HCT116 (cell line): ENCODE measurements around the gene FBXL7. TPM values are rescaled to one million over a fixed set of nuclear protein-coding genes. Genes with fewer than 3 reads are reported as not detected.

Experiments used
- ATAC-seq: fragments of 200-7000 bp; cut with Tn5 transposase; 2 replicates; pipeline ENCODE4 v1.9.1; 2020; ENCODE audit warnings: mild to moderate bottlenecking, moderate library complexity
- BruUV-seq: library from RNA; stranded (reverse); fragments of 400-500 nt; replicated peaks from 2 replicates; lab custom pipeline; 2021; lab: Mats Ljungman, UMichigan
- CTCF ChIA-PET: fragments of 300-600 bp; sonication (Branson Sonifier 250); formaldehyde crosslinking; loops from one replicate; lab custom pipeline; 2021; ENCODE audit warnings: antibody characterized with exemption; lab: Charles Lee
- POLR2A ChIA-PET: fragments of 300-600, 350-600 bp; sonication (Branson Sonifier 250); formaldehyde crosslinking; loops from one replicate; lab custom pipeline; 2021; ENCODE audit warnings: antibody characterized with exemption; lab: Charles Lee
- RAD21 ChIA-PET, 2 experiments: fragments of 300-600 bp; sonication (Branson Sonifier 250); formaldehyde crosslinking; loops; one replicate each; lab custom pipeline; 2023; ENCODE audit warnings: low total read pairs in 2 of 2; ENCODE audit not compliant: uncharacterized antibody in 2 of 2, unreplicated experiment in 2 of 2, low non-redundant PET in 1 of 2; lab: Charles Lee
- DNase-seq: peaks from one replicate; pipeline ENCODE4 v3.0.0-alpha.2; 2010; ENCODE audit warnings: low read depth, low spot score
- H2AFZ ChIP-seq: fragments of 200-600 bp; shearing (Covaris generic), sonication (generic); 2 replicates; pipeline ENCODE4 v1.6.1; 2017; ENCODE audit warnings: low read depth, mixed run types, mixed read lengths, antibody characterized with exemption, low read length; ENCODE audit not compliant: poor library complexity, severe bottlenecking
- H3K27ac ChIP-seq: 2 replicates; pipeline ENCODE4 v1.5.1; 2012; ENCODE audit warnings: low read depth, low read length
- H3K27me3 ChIP-seq: fragments of 200-600 bp; sonication (generic); 2 replicates; pipeline ENCODE4 v1.6.1; 2016; ENCODE audit warnings: mixed run types, low read length, mixed read lengths; ENCODE audit not compliant: insufficient read depth
- H3K36me3 ChIP-seq, 2 experiments: fragments of 200-500 bp in 1 of 2; fragments of 200-600 bp in 1 of 2; sonication (Bioruptor generic) in 1 of 2; sonication (generic) in 1 of 2; 2 replicates each; pipeline versions ENCODE4 v1.5.1 to v1.6.1; 2014 to 2016; ENCODE audit warnings: low read length in 2 of 2, inconsistent platforms in 1 of 2, mixed read lengths in 1 of 2, mixed run types in 1 of 2; ENCODE audit not compliant: insufficient read depth in 2 of 2, control insufficient read depth in 1 of 2
- H3K4me1 ChIP-seq, 2 experiments: fragments of 200-600 bp in 1 of 2; sonication (generic) in 1 of 2; 2 replicates each; pipeline versions ENCODE4 v1.5.1 to v1.6.1; 2012 to 2017; ENCODE audit warnings: low read length in 2 of 2, inconsistent platforms in 1 of 2, mild to moderate bottlenecking in 1 of 2, mixed read lengths in 1 of 2, mixed run types in 1 of 2, moderate library complexity in 1 of 2; ENCODE audit not compliant: insufficient read depth in 2 of 2, control insufficient read depth in 1 of 2
- H3K4me2 ChIP-seq: fragments of 200-600 bp; sonication (generic); 2 replicates; pipeline ENCODE4 v1.6.1; 2017; ENCODE audit warnings: mixed run types, low read length, mixed read lengths
- H3K4me3 ChIP-seq, 2 experiments: fragments of 200-600 bp in 1 of 2; sonication (generic) in 1 of 2; replicated peaks in 1 of 2; 2 replicates each; pipeline ENCODE4 v1.5.1; 2011 to 2016; ENCODE audit warnings: low read length in 2 of 2, control low read depth in 1 of 2, low read depth in 1 of 2, mild to moderate bottlenecking in 1 of 2, mixed read lengths in 1 of 2, mixed run types in 1 of 2
- H3K79me2 ChIP-seq: fragments of 200-600 bp; sonication (generic); 2 replicates; pipeline ENCODE4 v1.6.1; 2017; ENCODE audit warnings: mild to moderate bottlenecking, mixed run types, low read length, moderate library complexity, mixed read lengths; ENCODE audit not compliant: insufficient read depth
- H3K9ac ChIP-seq: fragments of 200-600 bp; sonication (generic); 2 replicates; pipeline ENCODE4 v1.6.1; 2016; ENCODE audit warnings: low read length, mixed read lengths
- H3K9me2 ChIP-seq: fragments of 200-600 bp; sonication (generic), shearing (Covaris generic); 2 replicates; pipeline ENCODE4 v1.6.1; 2017; ENCODE audit warnings: mixed run types, mild to moderate bottlenecking, moderate library complexity; ENCODE audit not compliant: insufficient read depth
- H3K9me3 ChIP-seq, 2 experiments: fragments of 200-500 bp in 1 of 2; fragments of 200-600 bp in 1 of 2; sonication (Bioruptor generic) in 1 of 2; sonication (generic) in 1 of 2; 2 replicates each; pipeline ENCODE4 v1.6.1; 2014 to 2017; ENCODE audit warnings: low read length in 2 of 2, mixed read lengths in 2 of 2, inconsistent platforms in 1 of 2, low read depth in 1 of 2, mild to moderate bottlenecking in 1 of 2, mixed run types in 1 of 2, moderate library complexity in 1 of 2; ENCODE audit not compliant: control insufficient read depth in 1 of 2, insufficient read depth in 1 of 2
- H4K20me1 ChIP-seq: fragments of 200-600 bp; sonication (generic), shearing (Covaris generic); 2 replicates; pipeline ENCODE4 v1.6.1; 2017; ENCODE audit warnings: mixed run types, mild to moderate bottlenecking, moderate library complexity; ENCODE audit not compliant: insufficient read depth
- CEBPB ChIP-seq: IDR thresholded peaks from 2 replicates; pipeline ENCODE4 v1.6.1; 2012; ENCODE audit warnings: low read depth
- CTCF ChIP-seq, 3 experiments: fragments of 200-600 bp in 1 of 3; sonication (generic) in 1 of 3; IDR thresholded peaks in 2 of 3; conservative IDR thresholded peaks in 1 of 3; 2 replicates each; pipeline ENCODE4 v1.5.1; 2012 to 2017; ENCODE audit warnings: low read depth in 2 of 3, low read length in 2 of 3, antibody characterized with exemption in 1 of 3, borderline replicate concordance in 1 of 3, control low read depth in 1 of 3, mild to moderate bottlenecking in 1 of 3, mixed read lengths in 1 of 3, mixed run types in 1 of 3, moderate library complexity in 1 of 3; ENCODE audit not compliant: insufficient read depth in 1 of 3
- EGR1 ChIP-seq: IDR thresholded peaks from 2 replicates; pipeline ENCODE4 v1.6.1; 2012; ENCODE audit warnings: low read depth
- EZH2 ChIP-seq: fragments of 200-600 bp; sonication (generic); IDR thresholded peaks from 2 replicates; pipeline ENCODE4 v1.6.1; 2017; ENCODE audit warnings: antibody characterized with exemption, mixed run types
- JUND ChIP-seq: IDR thresholded peaks from 2 replicates; pipeline ENCODE4 v1.6.1; 2012
- MAX ChIP-seq: IDR thresholded peaks from 2 replicates; pipeline ENCODE4 v1.6.1; 2012
- POLR2A ChIP-seq: IDR thresholded peaks from 2 replicates; pipeline ENCODE4 v1.7.0; 2011; ENCODE audit warnings: borderline replicate concordance; ENCODE audit not compliant: insufficient read depth, insufficient read length; ENCODE audit errors: extremely low read depth
- POLR2AphosphoS5 ChIP-seq: IDR thresholded peaks from 2 replicates; pipeline ENCODE4 v1.6.1; 2011; ENCODE audit warnings: mild to moderate bottlenecking, low read depth, low read length, moderate library complexity
- RAD21 ChIP-seq: IDR thresholded peaks from 2 replicates; pipeline ENCODE4 v1.6.1; 2012; ENCODE audit warnings: low read depth, mild to moderate bottlenecking
- REST ChIP-seq: IDR thresholded peaks from 2 replicates; pipeline ENCODE4 v1.6.1; 2012; ENCODE audit warnings: low read depth
- YY1 ChIP-seq: IDR thresholded peaks from 2 replicates; pipeline ENCODE4 v1.6.1; 2011; ENCODE audit warnings: low read length, low read depth, moderate library complexity, mild to moderate bottlenecking; ENCODE audit not compliant: insufficient replicate concordance; ENCODE audit errors: extremely low read depth
- ZBTB33 ChIP-seq: IDR thresholded peaks from 2 replicates; pipeline ENCODE4 v1.6.1; 2011; ENCODE audit warnings: mild to moderate bottlenecking, low read length, moderate library complexity; ENCODE audit not compliant: insufficient replicate concordance; ENCODE audit errors: extremely low read depth
- intact Hi-C: fragments of 100-400 bp; cut with micrococcal nuclease; formaldehyde crosslinking; loops from 2 replicates; pipeline ENCODE4 v1.10.0; 2022
- total RNA-seq: library from RNA; stranded (reverse); gene quantifications from one replicate; pipeline ENCODE4 v1.2.1, GENCODE V29; 2021; ENCODE audit not compliant: unreplicated experiment

FBXL7 gene
- total RNA-seq, 1 experiment from 2014 or later: 0.05 TPM

- H3K9ac ChIP-seq: no peak overlapping the region
- RAD21 ChIA-PET: no interaction called here
- H3K9me2 ChIP-seq: no peaks in the 10 kb centered on the region
- no peaks in the 10 kb centered on the region for H4K20me1 ChIP-seq
- TF ChIP-seq JUND (no peak), EZH2 (no peak), REST (no peak), CEBPB (no peak), EGR1 (no peak), YY1 (no peak), POLR2A (no peak), ZBTB33 (no peak), CTCF (IDR thresholded peaks at IDR 0.05 in 2 of 3, conservative IDR thresholded peaks at IDR 0.05 in 1 of 3; ENCODE audit: borderline replicate concordance in 1 of 3, insufficient read depth in 1 of 3, low read depth in 2 of 3, low read length in 2 of 3) (no peak), RAD21 (no peak), MAX (no peak), POLR2AphosphoS5 (no peak)
- POLR2A ChIA-PET: no interaction called here
- H3K27me3 ChIP-seq: no peaks in the 10 kb centered on the region
- CTCF ChIA-PET: no interaction called here
- ATAC-seq: no peak
- no peak overlapping the region for H3K4me2 ChIP-seq
- no peaks in the 10 kb centered on the region for H3K36me3 ChIP-seq
- no peak overlapping the region for H2AFZ ChIP-seq
- H3K9me3 ChIP-seq: peaks cover 12 to 20% of the 10 kb centered on the region in 2 experiments; a peak in 3 of 4 replicates
- intact Hi-C loops: no loop called here
- no peak for DNase-seq
- no peaks in the 10 kb centered on the region for H3K79me2 ChIP-seq
- no peaks in the 10 kb centered on the region for H3K4me1 ChIP-seq
- no peak overlapping the region for H3K27ac ChIP-seq
- no peak overlapping the region for H3K4me3 ChIP-seq
- BruUV-seq: no TSS peak
Measured at GRCh38 chr5:15547261-15547839, 47.4 kb downstream of the FBXL7 start.
